Dermis blood vessel endothelial cell (primary cell): ENCODE data around the gene ABCA1. TPM values are rescaled to one million over a fixed set of nuclear protein-coding genes. Genes with fewer than 3 reads are reported as not detected.
"Not testable (repeated sequence)": the region's sequence is repeated elsewhere in the genome, so short reads cannot be mapped to it uniquely, and the experiment has no call there.

ENCODE experiments used
- DNase-seq: peaks from one replicate; pipeline ENCODE4 v3.0.0; 2010
- total RNA-seq: library from RNA; depleted of rRNA; stranded (reverse); fragments of >200 nt; gene quantifications from 2 replicates; pipeline ENCODE4 v1.2.3, GENCODE V29; 2014

Gene ABCA1, protein sequence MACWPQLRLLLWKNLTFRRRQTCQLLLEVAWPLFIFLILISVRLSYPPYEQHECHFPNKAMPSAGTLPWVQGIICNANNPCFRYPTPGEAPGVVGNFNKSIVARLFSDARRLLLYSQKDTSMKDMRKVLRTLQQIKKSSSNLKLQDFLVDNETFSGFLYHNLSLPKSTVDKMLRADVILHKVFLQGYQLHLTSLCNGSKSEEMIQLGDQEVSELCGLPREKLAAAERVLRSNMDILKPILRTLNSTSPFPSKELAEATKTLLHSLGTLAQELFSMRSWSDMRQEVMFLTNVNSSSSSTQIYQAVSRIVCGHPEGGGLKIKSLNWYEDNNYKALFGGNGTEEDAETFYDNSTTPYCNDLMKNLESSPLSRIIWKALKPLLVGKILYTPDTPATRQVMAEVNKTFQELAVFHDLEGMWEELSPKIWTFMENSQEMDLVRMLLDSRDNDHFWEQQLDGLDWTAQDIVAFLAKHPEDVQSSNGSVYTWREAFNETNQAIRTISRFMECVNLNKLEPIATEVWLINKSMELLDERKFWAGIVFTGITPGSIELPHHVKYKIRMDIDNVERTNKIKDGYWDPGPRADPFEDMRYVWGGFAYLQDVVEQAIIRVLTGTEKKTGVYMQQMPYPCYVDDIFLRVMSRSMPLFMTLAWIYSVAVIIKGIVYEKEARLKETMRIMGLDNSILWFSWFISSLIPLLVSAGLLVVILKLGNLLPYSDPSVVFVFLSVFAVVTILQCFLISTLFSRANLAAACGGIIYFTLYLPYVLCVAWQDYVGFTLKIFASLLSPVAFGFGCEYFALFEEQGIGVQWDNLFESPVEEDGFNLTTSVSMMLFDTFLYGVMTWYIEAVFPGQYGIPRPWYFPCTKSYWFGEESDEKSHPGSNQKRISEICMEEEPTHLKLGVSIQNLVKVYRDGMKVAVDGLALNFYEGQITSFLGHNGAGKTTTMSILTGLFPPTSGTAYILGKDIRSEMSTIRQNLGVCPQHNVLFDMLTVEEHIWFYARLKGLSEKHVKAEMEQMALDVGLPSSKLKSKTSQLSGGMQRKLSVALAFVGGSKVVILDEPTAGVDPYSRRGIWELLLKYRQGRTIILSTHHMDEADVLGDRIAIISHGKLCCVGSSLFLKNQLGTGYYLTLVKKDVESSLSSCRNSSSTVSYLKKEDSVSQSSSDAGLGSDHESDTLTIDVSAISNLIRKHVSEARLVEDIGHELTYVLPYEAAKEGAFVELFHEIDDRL (N-terminal part only)
- 19.1 and 35.7 TPM in 2 replicates for total RNA-seq

GRCh38 chr9:104927912-104928740 lies at the start of gene ABCA1:
Gene ABCA1 (minus strand): TSS chr9:104928155. CDS start chr9:104903679, 24,476 bp downstream.
- peak; percentile 84 for DNase-seq

DNA sequence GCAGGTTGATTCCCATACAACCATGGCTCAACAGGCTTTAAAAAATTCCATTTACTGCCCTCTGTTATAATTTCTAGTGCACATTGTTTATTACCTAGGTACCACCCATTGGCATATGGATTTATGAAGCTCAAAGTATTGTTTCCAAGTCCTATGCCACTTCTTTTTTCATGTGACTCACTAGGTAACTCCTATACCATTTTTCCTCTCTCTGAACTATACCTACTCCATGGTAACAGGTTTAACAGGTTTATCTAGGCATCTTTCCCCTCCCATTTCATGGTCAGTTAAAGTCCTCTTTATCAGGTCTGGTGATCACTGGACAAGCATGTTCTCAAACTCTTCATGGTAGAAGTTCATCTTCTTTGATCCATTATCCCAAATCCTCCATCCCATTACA lies 49.6 kb upstream of the ABCA1 start:
- no peak for DNase-seq

DNA sequence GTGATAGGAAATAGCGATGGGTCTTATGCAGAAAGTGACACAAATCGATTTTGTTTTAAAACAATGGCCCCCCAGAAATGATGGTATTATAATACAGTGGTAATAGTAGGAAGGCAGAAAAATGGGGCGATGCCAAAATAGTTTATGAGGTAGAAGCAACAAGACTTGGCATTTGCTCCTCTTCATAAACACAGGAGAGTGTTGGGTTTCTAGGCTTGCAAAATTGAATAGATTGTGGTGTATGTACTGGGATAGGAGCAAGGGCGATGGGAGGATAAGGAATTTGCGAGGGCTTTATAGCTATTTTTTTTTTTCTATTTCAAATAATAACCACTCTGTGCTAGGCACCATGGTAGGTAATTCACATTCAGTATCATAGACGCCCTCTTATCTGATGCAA lies 49.2 kb upstream of the ABCA1 start:
- DNase-seq: no peak

GRCh38 chr9:104975966-104976595 lies 48.1 kb upstream of the ABCA1 start:
- not testable (repeated sequence) for DNase-seq

DNA sequence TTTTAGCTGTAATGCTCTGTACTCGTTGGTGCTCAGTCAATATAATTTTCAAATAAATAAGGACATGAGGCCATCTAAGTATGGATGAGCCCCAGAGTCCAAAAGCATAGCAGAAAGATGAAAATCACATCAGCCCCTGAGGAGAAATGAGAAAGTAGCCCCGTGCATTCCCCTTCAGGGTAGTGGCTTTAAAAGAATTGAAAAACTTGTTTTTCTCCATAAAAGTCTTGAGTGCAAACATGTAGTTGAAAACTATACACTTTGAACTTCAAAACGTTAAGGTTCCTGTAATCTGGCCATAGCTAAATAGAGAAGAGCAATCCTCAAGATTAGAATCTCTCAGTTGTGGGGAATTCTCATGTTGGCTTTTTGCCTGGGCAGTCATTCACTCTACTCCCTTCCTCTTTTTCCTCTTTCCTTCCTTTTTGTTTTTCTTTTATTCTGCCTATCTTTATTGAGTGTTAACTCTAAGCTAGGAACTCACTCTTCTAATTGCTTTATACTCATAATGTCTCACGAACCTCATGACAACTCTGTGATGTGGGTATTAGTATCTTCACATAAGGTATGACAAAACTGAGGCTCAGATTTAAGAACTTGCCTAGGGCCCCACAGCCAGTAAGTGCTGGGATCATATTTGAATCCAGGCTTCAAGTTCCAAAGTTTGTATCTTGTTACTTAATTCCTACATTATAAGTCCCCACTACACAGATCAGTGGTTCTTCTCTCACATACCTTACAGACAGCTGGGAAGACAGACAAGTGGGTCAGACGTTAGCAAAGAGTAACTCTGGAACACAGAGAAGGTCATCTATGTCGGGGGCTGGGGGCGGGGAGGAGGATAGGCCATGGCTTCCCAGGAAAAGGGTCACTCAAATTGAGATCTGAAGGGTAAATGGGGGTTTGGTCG lies 46.4 kb upstream of the ABCA1 start:
- DNase-seq: no peak

GRCh38 chr9:104972242-104972866 lies 44.4 kb upstream of the ABCA1 start:
- DNase-seq: no peak

DNA sequence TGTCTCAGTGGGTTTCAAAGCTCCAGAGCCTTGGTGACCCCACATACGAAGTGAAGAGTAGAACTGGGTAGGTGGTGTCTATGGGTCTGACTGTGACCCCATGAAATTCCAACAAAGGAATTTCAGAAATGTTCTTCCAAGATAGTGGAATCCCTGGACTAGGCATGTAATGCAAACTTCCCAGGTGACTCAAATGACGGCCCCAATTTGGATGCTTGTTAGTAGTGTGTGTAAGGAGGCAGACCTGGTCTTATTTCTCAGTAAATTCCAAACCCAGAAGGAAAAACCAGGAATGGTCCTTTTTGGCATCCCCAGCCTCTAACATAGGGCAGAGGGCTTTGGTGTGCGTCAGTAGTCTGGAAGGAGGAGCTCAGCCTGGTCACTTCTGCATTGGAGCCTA lies 43.6 kb upstream of the ABCA1 start:
- DNase-seq: no peak

DNA sequence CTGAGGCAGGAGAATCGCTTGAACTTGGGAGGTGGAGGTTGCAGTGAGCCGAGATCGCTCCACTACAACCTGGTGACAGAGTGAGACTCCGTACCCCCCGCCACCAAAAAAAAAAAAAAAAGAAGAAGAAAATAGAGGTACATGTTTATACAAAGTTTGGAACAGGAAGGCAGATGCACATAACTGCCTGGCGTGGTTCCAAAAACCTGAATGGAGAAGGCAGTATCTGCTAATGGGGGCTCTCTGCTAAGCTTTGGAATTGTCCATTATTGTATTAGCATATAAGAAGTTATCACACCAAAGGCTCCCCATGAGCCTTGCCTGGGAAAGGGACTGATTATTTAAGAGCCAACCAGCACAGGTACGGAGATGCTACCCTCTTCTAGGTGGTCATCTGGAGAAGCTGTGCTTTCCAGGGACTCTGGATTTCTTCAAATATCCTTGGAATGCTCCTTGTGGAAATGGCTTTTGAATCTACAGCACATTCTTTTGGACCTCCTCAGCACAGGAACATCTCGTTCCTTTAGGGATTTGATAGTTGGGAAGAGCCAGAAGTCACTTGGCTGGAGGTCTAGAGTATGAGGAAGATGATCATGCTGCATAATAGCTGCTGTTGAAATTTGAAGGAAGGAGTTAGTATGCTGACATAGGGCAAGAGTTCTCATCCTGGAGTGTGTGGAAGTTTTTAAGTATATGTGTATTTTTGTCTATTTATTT lies 42.5 kb upstream of the ABCA1 start:
- no peak for DNase-seq

- DNase-seq: no peak
Observed at GRCh38 chr9:104969116-104969515, 41.2 kb upstream of the ABCA1 start.

- DNase-seq: peak; percentile 86
Observed at GRCh38 chr9:104968025-104968982, 40.3 kb upstream of the ABCA1 start.

DNA sequence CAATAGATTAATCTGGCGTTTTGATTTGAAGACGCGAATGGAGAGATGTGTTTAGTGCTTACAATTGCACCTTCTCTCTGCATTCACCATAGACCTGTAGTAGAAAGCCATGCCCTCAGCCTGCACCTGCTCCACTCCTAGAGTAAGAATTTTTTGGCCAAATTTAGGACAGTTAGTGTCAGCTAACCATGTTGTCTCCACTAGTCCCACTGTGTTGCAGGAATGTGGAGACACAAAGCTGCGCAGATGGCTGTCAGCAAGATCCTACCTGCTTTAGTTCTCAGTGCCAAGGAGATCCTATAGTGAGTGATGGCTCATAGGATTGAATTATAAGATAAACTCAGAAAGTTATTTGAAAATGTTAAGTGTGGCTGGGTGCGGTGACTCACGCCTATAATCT lies 35.1 kb upstream of the ABCA1 start:
- DNase-seq: no peak

- no peak for DNase-seq
Observed at GRCh38 chr9:104961701-104962359, 33.9 kb upstream of the ABCA1 start.

- DNase-seq: peak; percentile 30
Observed at GRCh38 chr9:104961238-104961637, 33.3 kb upstream of the ABCA1 start.

DNA sequence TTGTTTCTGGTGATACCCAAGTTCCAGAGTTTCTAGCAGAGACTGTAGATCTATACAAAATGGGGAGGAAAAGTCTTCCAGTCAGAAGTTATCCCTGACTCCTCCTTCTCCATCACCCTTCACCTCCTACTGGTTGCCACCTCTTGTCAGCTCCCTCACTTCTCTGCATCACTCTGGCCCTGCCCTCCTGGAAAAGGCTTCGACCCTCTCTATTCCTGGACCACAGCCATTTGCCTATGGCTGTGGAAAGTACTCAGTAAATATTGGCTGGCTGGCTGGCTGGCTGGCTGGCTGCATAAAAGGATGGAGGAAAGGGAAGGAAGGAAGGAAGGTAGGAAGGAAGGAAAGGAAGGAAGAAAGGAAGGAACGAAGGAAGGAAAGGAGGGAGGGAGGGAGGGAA lies 32.7 kb upstream of the ABCA1 start:
- DNase-seq: no peak

DNA sequence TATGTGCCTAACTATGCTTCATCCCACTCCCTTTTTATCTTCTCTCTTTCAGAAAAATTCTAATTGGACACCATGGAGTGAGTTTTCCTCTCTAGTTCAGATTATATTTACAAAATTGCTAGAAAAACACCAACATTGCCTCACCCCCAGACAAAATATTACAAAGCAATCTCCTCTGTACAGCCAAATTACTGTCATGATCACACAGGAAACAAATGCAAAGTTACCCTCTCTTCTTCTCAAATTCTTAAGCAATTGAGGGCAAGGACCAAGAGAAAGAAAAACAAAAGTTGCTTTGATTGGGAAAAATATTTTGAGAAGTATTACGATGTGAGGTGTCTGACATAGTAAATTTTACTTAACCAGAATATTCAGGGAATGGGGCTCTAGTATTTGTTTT lies 30.8 kb upstream of the ABCA1 start:
- DNase-seq: no peak

- DNase-seq: not testable (repeated sequence)
Observed at GRCh38 chr9:104958006-104958405, 30.1 kb upstream of the ABCA1 start.

- no peak for DNase-seq
Observed at GRCh38 chr9:104951487-104951886, 23.5 kb upstream of the ABCA1 start.
